Calu3 (cell line): Measurements from ENCODE around the gene ZNF609. TPM values are rescaled to one million over a fixed set of nuclear protein-coding genes. Genes with fewer than 3 reads are reported as not detected.

Source experiments
- BruUV-seq: library from RNA; stranded (reverse); fragments of 400-500 nt; replicated peaks from 2 replicates; lab custom pipeline; 2021; lab: Mats Ljungman, UMichigan
- CTCF ChIA-PET: fragments of 300-600 bp; sonication (Branson Sonifier 250); formaldehyde crosslinking; loops from one replicate; lab custom pipeline; 2022; ENCODE audit warnings: antibody characterized with exemption; lab: Charles Lee
- DNase-seq: peaks from one replicate; pipeline ENCODE4 v3.0.0; 2022
- H3K27ac Mint-ChIP-seq: one replicate; pipeline ENCODE4 v1.8.0; 2022; ENCODE audit warnings: mixed read lengths; ENCODE audit not compliant: unreplicated experiment
- H3K27me3 Mint-ChIP-seq: one replicate; pipeline ENCODE4 v1.8.0; 2022; ENCODE audit warnings: mixed read lengths; ENCODE audit not compliant: unreplicated experiment
- H3K36me3 Mint-ChIP-seq: one replicate; pipeline ENCODE4 v1.8.0; 2022; ENCODE audit warnings: mild to moderate bottlenecking, moderate library complexity, mixed read lengths; ENCODE audit not compliant: insufficient read depth, unreplicated experiment
- H3K4me1 Mint-ChIP-seq: one replicate; pipeline ENCODE4 v1.8.0; 2022; ENCODE audit warnings: mild to moderate bottlenecking, low read depth, mixed read lengths; ENCODE audit not compliant: unreplicated experiment
- H3K4me3 Mint-ChIP-seq: one replicate; pipeline ENCODE4 v1.8.0; 2022; ENCODE audit warnings: mild to moderate bottlenecking, low read depth, moderate library complexity, mixed read lengths; ENCODE audit not compliant: unreplicated experiment
- H3K9me3 Mint-ChIP-seq: one replicate; pipeline ENCODE4 v1.8.0; 2022; ENCODE audit warnings: low read depth, mixed read lengths; ENCODE audit not compliant: unreplicated experiment
- intact Hi-C: fragments of 100-400 bp; cut with micrococcal nuclease; formaldehyde crosslinking; loops from one replicate; pipeline ENCODE4 v1.10.0; 2022; ENCODE audit not compliant: unreplicated experiment
- total RNA-seq: library from RNA; stranded (reverse); gene quantifications from 2 replicates; pipeline ENCODE4 v1.2.3, GENCODE V29; 2022
- TF ChIP-seq, protein P1 (sequence below): fragments of 200-600 bp; IDR thresholded peaks from one replicate; pipeline ENCODE4 v1.8.0; 2022; ENCODE audit warnings: antibody characterized with exemption; ENCODE audit not compliant: unreplicated experiment

ZNF609 gene
- total RNA-seq, 1 experiment from 2014 or later, result 50.6 TPM

DNA sequence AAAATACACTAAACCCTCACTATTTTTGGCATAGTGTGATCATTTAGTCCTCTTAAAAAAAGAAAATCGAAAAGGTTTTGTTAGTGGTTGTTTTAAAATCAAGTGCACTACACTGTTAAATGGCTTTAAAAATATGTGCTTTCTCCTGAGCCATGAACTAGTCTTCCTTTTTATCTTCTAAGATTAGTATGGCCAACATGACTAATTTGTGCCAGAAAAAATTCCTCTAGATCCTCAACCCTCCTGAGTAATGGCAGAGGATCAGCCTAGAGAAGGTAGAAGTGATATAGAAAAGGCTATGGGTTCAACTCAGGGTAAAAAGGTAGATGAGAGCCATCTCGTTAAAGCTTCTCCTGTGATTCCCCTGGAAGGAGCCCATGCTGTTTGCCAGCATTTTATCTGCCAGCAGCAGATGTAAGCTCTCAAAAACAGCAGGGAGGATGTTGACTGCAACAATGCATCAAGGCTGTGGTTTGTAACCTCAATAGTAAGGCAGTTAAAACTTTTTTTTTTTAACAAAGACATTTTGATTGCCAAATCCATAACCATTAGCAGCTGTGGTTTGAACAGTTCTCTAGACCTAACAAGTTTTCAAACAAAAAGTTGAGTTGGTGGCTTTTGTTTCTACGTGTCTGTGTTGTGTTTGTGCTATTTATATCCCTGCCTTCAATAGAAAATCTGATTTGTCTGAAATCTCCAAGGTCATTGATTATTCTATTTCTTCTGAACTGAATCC is 30.2 kb upstream of the ZNF609 start:
- TF ChIP-seq, protein P1, sequence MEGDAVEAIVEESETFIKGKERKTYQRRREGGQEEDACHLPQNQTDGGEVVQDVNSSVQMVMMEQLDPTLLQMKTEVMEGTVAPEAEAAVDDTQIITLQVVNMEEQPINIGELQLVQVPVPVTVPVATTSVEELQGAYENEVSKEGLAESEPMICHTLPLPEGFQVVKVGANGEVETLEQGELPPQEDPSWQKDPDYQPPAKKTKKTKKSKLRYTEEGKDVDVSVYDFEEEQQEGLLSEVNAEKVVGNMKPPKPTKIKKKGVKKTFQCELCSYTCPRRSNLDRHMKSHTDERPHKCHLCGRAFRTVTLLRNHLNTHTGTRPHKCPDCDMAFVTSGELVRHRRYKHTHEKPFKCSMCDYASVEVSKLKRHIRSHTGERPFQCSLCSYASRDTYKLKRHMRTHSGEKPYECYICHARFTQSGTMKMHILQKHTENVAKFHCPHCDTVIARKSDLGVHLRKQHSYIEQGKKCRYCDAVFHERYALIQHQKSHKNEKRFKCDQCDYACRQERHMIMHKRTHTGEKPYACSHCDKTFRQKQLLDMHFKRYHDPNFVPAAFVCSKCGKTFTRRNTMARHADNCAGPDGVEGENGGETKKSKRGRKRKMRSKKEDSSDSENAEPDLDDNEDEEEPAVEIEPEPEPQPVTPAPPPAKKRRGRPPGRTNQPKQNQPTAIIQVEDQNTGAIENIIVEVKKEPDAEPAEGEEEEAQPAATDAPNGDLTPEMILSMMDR, result no peak
- intact Hi-C loops, result loop anchor here (5.0 kb wide), 2 partner anchors 222 to 297 kb away; no protein-coding TSS in a partner anchor
- CTCF ChIA-PET, result interaction anchor here (1.1 kb wide), 1 partner anchor 30 kb away, joined by 3 read pairs; the partner anchor contains the start of gene ZNF609
- H3K4me3 Mint-ChIP-seq, result no peak overlapping the region
- H3K27me3 Mint-ChIP-seq, result no peaks in the 10 kb centered on the region
- DNase-seq, result no peak
- H3K4me1 Mint-ChIP-seq, result no peaks in the 10 kb centered on the region
- no peaks in the 10 kb centered on the region for H3K9me3 Mint-ChIP-seq
- no peak overlapping the region for H3K27ac Mint-ChIP-seq
- no TSS peak for BruUV-seq
- H3K36me3 Mint-ChIP-seq, result peaks cover 16% of the 10 kb centered on the region

DNA sequence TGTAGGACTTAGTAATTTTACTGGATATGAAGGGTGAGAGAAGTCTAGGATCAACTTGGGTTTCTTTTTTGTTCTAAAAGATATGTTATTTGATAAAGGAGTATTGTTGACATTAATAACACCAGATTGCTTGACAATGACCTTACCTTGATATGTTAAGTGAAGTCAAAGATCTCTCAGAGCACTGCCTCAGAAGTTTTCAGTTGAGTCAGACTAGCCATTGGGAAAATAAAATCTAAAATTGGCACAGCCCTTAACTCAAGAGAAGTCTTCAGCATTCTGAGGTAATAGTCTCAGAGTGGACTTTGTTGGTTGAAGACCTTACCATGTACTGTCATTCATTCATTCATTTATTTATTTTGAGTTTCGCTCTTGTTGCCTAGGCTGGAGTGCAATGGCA is 22.4 kb upstream of the ZNF609 start:
- Mint-ChIP-seq H3K4me1 (peaks cover 16% of the 10 kb centered on the region), H3K36me3 (peaks cover 6% of the 10 kb centered on the region), H3K27me3 (no peaks in the 10 kb centered on the region), H3K9me3 (no peaks in the 10 kb centered on the region), H3K27ac (no peak overlapping the region), H3K4me3 (no peak overlapping the region)
- BruUV-seq, result no TSS peak
- DNase-seq, result no peak
- intact Hi-C loops, result no loop called here
- TF ChIP-seq, protein P1, result no peak
- CTCF ChIA-PET, result interaction anchor here (0.5 kb wide), 1 partner anchor 11 kb away, joined by 3 read pairs; no protein-coding TSS in a partner anchor

DNA sequence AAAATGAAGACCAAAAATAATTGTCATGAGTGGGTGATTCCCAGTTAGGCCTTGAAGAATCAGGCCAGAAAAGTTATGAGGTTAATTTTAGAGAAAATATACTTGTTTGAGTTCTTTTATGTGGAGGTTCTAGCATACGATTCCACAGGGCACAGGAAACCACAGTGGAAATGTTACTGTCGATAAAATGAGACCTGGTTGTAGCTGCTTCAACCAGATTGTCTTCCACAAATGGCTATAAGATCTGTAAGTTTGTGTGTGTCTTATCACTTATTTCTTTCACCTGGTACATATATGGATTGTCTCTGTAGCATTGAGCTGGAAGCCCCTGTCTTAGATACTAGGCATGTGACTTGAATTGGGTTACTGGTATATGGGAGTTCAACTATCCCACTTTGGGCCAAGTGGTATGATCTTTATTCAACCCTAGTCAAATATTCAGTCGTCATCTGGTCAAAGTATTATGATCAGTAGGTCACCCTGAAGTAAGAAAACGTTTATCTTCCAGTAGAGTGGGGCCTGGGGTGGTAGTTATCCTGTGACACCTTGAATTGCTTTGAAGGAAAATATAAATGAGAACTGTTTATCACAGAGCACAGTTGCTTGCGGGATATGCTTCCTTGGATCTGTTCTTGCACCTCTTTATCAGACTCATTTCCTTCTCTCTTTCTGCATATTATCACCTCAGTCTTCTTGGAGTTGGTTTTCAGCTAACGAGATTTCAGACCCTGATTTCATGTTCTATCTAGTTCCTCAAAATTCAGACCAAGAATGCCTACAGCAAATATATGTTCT is 21.5 kb upstream of the ZNF609 start:
- Mint-ChIP-seq H3K27me3 (no peaks in the 10 kb centered on the region), H3K4me3 (no peak overlapping the region), H3K4me1 (peaks cover 23% of the 10 kb centered on the region), H3K27ac (no peak overlapping the region), H3K9me3 (no peaks in the 10 kb centered on the region), H3K36me3 (no peaks in the 10 kb centered on the region)
- CTCF ChIA-PET, result no interaction called here
- no TSS peak for BruUV-seq
- no peak for DNase-seq
- intact Hi-C loops, result no loop called here
- TF ChIP-seq, protein P1, result no peak

DNA sequence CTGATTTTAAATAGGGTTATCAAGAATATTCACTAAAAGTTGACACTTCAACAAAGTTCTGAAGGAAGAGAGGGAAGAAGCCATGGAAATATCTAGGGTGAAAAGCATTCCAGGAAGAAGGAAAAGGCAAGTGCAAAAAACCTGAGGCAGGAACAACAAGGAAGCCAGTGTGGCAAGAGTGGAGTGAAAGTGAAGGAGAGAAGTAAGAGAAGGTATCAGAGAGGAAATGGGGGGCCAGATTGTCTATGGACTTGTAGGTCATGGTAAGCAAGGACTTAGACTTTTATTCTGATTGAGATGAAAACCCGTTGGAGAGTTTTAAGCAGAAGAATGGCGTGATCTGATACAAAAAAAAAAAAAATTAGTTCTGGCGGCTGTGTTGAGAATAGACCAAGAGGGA is 18.5 kb upstream of the ZNF609 start:
- CTCF ChIA-PET, result no interaction called here
- intact Hi-C loops, result no loop called here
- DNase-seq, result no peak
- BruUV-seq, result no TSS peak
- H3K27ac Mint-ChIP-seq, result peak overlapping the region; percentile 67
- H3K27me3 Mint-ChIP-seq, result no peaks in the 10 kb centered on the region
- peaks cover 23% of the 10 kb centered on the region for H3K4me1 Mint-ChIP-seq
- no peaks in the 10 kb centered on the region for H3K36me3 Mint-ChIP-seq
- no peaks in the 10 kb centered on the region for H3K9me3 Mint-ChIP-seq
- TF ChIP-seq, protein P1, result no peak
- no peak overlapping the region for H3K4me3 Mint-ChIP-seq
